Pons (tissue), 1 donor: ENCODE measurements around the gene PODXL2.
"Not testable (repeated sequence)": the region's sequence is repeated elsewhere in the genome, so short reads cannot be mapped to it uniquely, and the experiment has no call there.

Experiments
- DNase-seq: peaks from one replicate; pipeline ENCODE4 v3.0.0-alpha.2; 2016; ENCODE audit warnings: low spot score

Gene PODXL2

DNA sequence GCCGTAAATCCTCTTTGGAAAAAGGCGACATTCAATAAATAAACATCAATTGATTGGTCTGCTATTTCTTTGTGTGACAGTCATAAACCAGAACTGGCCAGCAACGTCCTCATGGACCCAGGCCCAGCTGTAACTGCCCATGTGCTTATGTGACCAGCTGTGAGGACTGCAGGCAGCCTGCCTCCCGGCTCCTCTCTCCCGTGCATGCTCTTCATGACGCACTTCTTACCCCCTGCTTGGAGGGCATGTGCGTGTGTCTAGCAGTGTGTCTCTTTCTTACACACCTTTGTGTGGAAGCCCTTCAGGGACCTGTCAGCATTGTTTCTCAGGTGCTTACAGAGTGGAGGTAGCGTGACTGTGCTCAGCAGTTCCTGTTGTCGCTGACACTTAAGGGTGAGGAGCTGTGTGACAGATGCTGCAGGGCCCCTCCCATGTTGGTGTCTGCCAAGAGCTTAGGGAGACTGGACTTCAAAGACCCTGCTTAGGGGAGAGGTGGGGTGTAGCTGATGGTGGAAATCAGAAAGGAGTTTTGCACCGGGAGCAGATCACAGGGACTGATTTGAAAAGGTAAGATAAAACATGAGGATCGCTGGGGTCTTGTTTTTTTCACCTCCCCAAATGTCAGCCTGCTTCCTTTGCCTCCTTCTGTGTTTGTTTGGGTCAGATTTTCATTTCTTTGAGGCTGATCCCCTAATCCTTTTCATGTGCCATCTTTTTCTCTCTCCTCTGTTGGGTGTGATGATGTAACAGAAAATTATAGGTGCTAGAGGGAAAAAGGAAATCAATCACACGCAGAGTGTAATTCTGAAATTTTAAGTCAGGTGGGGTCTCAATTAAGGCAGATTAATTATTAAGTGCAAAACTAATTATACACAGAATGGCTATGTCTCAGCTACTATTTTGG lies 2.1 kb downstream of the PODXL2 start:
- no peak for DNase-seq

DNA sequence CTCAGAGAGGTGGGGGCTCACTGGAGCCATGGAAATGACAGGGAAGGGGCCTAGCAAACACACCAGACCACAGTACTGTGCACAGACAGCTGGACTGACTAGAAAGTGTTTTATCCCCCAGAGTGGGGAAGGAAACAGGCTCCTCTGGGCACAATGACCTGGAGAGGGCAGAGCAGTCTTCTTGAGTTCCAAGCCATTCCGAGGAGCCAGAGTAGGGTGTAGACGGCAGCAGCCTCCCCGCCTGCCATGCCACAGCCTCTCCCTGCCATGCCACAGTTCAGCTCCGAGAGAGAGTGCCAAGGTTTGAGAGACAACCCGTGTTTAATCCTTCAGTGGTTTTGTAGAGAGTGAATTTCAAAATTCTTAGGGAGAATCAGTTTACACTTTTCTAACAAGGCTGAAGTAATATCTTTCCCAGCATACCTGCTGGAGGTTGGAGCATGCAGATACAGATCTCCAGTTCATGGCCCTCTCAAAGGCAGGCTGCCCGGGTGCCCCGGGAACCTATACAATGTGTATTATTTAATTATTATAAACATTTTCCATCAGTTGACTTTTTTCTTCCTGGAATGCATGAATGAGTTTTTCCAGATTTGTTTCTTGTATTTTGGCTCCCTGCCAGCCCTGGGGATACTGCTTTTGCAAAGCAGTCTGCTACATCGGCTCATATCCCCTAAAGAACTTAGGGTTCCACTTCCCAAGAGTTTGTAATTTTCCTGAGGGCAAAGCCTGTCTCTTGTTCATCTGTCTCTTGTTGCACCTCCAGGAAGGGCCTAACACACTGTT lies 3.2 kb downstream of the PODXL2 start:
- no peak for DNase-seq

DNA sequence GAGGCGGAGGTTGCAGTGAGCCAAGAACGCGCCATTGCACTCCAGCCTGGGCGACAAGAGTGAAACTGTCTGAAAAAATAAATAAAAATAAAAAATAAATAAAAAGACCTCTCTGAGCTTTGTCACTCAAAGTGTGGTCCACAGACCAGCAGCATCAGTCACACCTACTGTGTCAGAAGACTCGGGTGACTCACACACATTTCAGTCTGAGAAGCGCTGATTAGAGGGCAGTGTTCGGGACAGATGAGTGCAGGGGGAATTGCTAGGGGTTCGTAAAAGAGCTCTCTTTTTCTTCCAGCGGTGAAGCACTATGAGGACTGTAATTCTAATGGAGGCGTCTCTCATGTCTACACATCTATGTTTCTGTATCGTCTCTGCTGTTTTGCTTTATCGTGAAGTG lies 5.7 kb downstream of the PODXL2 start:
- DNase-seq: no peak

DNA sequence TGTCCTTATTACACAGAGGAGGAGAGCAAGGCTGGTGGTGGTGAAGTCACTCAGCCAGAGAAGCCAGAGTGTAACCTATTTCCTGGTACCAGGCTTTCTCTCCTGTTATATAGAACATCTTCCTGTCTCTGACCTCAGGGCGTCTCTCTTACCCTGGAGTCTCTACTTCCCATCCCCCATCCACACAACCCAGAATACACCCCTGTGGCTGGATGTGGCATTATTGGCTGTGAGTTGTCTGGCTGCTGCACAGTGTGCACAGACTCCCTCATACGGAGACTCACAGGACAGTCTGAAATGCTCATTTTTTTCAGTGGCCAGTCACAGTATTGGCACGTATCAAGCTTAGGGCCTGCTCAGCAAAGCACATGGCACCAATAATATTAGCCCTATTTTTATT lies 8.6 kb downstream of the PODXL2 start:
- DNase-seq: no peak

DNA sequence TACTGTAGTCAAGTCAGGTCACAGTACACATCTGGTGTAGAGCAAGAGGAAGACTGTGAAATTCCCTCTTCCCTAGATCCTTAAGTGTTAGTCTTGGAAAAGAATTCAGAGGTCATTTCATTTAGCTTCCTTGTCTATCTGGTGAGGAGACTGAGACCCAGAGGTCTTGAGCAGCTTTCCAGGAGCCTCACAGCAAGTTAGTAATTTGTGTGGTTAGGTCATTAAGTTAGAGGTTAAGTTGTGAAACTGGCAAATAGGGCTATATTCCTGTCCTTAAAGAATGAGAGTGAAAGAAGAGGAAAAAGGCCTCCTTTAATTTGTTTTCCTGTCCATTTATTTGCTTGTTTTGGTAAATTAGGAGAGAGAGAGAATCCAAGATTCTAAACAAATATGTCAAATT lies 9.0 kb downstream of the PODXL2 start:
- no peak for DNase-seq

DNA sequence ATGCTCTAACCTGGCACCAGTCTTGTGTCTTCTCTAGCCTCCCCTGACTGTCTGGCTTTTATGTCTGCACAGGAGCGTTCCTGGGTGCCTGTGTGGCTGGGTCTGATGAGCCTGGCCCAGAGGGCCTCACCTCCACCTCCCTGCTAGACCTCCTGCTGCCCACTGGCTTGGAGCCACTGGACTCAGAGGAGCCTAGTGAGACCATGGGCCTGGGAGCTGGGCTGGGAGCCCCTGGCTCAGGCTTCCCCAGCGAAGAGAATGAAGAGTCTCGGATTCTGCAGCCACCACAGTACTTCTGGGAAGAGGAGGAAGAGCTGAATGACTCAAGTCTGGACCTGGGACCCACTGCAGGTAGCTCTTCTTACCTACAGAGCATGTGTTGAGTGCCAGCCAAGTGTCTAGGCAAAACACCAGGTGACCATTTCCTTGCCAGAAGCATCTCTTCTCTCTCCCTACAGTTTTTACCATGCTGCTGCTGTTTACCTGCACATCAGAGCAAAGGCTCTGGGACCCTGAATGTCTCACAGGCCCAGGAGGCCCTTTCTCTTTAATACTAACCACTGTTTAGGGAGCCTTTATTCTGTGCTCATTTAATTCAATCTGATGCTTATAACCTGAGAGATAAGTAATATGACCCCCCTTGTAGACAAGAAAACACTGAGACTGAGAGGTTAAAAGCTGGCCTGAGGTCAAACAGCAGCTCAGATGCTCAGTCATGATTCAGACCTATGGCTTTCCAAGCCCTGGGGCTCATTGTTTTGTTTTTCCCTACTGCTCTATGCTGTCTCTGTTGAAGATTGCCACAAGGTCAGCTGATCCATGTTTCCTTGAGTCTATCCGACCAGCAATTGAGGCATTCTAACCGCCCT lies 10.4 kb downstream of the PODXL2 start:
- DNase-seq: peak; percentile 48

DNA sequence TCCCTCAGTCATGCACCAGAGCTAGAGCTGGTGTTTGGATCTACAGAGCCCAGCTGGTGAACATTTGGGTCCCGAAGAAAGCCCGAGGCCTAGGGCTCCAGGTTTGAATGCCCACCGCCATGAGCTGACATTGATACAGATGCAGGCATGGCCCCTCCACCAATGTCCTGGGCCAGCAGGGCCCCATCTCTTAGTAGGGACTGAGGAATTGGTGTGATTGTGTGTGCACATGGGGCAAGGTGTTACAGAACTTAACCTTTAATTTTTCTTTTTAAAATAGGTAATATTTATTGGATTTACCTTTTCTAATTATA lies 11.0 kb downstream of the PODXL2 start:
- no peak for DNase-seq

DNA sequence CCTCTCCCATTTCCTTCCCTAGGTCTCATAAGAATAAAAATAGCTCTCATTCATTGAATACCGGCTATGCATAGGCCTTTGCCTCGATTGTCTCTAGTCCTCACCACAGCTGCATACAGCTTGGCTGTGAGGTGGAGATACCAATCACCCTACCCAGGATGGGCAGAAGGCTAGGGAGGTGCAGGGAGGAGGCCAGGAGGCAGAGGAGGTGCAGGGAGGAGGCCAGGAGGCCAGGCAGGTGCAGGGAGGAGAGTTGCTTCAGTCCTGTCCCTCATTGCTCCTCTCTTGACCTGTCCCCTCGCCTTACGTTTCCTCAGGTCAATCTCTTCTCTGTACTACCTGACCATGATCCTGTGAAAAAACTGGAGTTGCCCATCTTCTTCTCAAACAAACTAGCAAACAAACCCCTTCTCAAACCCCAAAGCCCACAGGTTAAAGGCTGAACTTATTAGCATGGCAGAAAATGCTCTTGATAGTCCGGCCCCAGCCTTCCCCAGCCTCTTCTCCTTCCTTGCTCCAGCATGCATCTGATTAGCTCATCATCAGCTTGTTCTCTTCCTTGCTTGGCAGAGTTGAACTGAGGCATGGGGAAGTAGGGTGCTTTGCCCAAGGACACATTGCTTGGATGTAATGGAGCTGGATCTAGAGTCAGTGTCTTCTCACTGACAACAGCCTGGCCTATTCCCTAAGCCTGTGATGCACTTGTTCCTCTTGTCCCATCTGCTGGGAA lies 15.8 kb downstream of the PODXL2 start:
- no peak for DNase-seq

DNA sequence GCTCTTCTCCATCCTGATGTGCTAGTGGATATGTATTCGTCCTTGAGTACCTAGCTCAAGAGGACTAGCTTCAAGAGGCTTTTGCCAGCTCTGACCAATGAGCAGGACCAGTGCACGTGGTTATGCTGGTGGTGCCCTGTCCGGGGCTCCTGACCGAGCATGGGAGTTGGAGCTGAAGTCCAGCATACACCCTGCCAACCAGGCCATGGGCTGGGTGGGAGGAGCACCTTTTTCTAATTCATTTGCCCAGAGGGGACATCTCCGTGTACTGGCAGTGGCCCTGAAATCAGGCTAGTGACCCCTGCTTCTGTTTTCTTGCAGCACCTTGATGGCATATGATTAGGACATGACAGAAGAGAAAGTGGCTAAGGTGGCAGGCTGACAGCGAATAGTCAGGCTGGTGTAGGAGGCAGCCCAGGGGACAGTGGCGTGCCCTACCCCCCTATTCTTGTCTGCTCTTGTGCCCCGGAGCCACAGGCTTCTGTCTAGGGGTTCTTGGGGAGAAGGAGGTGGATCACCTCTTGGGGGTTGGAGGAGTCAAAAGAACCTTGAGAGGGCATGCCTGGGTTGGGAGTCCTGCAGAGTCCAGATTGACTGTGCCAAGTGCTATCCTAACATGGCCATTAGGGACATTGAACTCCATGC lies 16.5 kb downstream of the PODXL2 start:
- no peak for DNase-seq

DNA sequence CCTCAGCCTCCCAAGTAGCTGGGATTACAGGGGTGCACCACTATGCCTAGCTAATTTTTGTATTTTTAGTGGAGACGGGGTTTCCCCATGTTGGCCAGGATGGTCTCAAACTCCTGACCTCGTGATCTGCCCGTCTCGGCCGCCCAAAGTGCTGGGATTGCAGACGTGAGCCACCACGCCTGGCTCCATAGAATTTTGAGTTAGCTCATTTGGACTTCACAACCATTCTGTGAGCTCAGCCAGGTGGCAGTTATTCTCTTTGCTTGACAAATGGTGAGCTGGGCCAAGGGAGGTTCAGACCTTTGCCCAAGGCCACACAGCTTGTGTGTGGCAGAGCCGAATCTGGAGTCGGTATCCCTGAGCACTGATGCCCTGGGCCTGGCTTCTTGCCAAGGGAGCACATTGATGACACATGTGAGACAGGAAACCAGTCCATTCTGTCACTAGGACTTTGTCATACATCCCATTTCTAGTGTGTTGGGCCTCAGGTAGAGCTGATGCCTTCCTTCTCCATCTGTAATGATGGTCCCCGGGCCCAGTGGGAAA lies 17.6 kb downstream of the PODXL2 start:
- no peak for DNase-seq

DNA sequence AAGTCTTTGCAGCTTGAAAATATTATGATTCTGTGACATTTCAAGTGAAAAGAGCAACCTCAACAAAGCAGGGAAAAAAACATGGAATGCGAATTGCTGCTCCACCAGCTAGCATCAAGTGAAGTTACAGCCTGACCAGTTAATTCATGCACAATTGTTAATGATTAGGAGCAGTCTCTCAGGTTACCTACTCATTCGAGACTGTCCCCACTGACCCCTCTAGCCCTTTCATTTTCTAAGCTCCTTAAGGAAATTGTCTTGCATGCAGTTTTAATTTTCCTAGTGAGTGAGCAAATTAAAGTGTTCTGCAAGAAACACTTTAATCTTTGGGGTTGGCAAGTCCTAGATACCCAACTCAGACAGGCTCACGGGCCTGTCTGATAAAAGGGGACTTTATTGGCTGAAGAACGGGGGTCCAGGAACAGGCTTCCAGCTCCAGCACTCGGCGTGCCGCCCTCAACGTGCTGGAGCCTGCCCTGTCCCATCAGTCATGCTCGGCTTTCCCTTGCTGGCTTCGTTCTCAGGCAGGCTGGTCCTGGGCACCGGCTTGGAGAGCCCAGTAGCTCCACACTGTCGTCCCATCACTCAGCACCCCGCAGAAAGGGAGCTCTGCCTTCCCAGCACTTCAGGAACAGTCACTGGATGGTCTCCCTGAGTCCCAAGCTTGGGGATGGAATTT lies 18.3 kb downstream of the PODXL2 start:
- no peak for DNase-seq

DNA sequence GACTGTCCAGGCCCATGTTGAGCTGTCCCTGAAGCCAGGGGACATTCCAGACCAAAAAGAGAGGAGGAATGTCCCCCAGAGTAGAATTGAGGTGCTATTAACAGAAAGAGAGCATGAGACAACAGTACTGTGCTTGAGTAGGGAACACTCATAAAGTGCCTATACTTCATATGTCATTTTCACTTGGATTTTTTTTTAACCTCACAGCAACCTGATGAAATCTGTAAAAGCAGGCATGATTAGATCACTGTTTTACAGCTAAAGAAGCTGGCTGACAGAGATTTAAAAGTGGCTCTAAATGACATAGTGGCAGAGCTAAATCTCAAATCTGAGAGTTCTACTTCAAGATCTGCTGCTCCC lies 18.8 kb downstream of the PODXL2 start:
- DNase-seq: no peak

DNA sequence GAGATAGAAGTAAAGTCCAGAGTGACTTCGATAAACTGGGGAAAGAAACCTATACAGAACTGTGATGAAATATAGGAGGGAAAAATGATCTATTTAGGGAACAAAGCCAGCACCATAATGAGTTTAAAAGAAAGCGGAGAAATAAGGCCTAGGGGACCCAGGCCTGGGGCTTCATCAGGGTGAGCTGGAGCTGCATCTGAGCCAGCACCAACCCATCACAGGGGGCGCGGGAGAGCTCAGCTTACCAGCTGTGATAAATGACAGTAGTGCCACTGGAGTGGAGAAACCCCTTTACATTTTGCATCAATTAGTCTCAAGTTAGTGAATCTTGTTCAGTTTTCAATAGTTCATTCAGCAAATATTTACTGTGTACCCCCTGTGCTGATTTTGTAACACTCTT lies 21.3 kb downstream of the PODXL2 start:
- DNase-seq: no peak

DNA sequence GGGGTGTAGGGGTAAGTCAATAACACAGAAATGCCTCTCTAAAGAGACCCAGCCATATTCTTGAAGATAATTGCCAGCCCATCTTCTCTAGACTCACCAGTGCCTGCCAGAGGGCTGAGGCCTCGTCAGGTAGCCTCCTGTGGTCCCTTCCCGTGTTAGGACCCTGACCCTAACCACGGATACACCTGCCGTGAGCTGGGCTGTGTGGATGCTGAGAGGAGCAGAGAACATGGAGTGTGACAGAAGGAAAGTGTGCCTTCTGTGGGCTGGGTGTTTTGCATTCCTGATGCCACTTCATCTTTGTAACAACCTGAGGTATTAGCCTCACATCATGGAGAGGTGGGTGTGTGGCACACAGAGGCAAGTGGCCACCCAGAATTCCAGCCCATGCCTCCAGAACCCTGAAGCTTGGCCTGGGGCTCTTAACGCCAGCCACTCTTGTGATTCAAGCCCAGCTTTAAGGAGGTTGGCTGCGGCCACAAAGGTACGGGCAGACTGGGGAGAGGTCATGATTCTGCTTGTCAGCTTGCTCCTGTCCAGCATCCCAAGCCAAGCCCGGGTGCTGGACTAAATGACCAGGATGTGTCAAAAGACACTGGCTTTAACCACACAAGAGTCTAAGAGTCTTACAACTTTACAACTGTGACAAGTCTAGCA lies 22.7 kb downstream of the PODXL2 start:
- DNase-seq: no peak

DNA sequence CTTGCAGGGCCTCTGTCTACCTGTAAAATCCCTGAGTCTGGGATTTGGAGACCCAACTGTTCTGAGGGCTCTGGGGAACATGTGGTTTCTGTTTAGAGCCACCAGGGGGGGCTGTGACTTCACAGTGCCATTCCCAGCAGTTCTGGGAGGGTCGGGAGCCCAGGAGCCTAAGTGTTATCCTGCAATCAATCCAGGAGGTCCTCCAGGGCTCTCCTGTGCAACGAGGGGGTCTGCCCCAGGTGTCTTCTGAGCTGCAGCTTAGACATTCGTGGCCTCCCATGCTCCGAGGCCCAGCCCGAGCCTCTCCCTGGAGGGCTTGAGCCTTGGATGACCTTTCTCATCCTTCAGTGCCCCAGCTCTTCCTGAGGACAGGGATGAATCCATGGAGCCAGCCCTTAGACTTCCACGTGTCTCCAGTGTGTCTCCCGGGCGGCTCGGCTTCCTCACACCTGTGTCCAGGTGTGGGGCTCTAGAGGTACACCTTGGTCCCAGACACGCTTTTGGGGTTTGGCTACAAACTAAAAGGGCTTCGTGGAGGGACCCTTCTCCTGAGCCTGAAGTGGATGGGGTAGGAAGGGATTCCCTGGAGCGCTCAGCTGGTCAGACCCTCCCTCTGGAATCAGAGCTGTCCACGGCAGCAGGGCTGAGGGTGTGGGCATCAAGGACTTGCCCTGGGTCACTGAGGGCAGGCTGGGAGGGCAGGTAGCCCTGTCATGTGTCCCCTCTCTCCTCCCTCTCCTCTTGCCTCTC lies 23.4 kb downstream of the PODXL2 start:
- DNase-seq: no peak

DNA sequence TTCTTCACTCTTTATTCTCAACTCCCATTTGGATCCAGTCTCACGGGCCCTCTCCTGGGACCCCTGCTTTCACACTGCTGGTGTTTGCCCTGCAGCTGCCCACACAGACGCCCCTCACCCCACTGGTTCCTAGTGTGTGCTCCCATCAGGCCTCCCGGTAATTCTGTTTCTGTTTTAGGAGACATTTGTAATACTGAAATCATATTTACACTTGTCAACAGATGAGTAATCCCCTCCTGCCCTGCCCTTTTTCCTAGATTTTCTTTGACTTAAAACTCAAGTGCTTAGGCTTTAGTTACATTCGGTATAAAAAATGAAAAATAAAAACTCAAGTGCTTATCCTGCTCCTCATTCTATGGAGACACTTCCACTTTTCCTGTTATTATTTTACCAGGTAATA lies 25.4 kb downstream of the PODXL2 start:
- DNase-seq: no peak

DNA sequence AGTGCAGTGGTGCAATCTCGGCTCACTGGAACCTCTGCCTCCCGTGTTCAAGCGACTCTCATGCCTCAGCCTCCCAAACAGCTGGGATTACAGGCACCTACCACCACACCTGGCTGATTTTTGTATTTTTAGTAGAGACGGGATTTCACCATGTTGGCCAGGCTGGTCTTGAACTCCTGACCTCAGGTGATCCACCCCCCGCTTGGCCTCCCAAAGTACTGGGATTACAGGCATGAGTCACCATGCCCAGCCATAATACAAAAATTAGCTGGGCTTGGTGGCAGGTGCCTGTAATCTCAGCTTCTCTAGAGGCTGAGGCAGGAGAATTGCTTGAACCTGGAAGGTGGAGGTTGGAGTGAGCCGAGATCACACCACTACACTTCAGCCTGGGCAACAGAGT lies 26.0 kb downstream of the PODXL2 start:
- DNase-seq: not testable (repeated sequence)

DNA sequence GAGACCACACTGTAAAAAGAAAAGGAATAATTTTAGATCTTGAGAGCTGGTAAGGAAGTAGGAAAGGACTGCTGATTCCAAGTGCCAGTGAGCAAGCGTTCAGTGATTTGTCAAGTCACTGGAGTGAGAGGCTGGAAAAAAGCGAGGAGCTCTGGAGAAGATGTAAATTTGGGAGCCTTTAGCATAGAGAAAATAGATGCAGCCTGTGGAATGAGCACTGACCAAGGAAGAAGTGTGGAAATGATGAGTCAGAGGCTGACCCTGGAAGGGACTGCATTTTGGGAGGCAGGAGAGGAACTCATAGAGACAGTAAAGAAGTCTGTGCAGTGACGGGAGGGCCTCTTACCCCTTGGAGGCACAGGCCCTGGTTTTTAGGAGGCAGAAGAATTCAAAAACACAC lies 26.7 kb downstream of the PODXL2 start:
- DNase-seq: no peak

DNA sequence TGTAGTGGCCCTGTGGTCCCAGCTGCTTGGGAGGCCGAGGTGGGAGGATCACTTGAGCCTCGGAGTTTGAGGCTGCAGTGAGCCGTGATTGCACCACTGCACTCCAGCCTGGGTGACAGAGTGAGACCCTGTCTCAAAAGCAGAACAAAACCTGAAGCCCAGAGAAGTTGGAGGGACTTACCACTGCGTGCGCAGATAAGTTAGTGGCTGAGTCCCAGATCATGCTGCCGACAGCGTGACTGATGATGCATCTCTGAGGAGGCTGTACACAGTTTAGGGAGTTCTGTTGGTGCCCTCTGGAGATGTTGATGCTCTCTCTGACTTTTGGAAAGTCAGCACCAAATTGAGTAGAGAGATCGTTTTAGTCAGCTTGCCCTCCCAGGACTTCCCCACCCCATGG lies 27.9 kb downstream of the PODXL2 start:
- DNase-seq: no peak
